ENCODE results near the gene ZG16B.

Gene ZG16B

DNA sequence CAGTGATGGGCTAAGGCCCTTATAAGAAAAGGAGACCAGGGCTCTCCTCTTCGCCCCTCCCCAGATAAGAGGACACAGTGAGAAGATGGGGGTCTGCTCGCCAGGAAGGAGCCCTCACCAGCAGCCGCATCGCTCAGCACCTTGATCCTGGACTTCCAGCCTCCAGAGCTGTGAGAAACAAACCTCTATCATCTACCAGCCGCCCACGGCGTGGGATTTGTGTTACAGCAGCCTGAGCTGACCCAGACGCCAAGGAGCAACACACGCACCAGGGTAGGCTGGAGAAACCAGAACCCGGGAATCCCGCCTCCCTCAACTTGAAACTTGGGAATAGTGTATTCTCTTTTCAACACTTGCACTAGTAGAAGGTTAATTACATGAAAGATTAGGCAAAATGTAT is 4.2 kb upstream of the ZG16B start:
- no peak for DNase-seq

- DNase-seq = no peak
Measured at GRCh38 chr16:2826591-2827373, 3.3 kb upstream of the ZG16B start.

- no peak for DNase-seq
Measured at GRCh38 chr16:2827374-2827791, 2.7 kb upstream of the ZG16B start.

GRCh38 chr16:2827831-2828520 is 2.1 kb upstream of the ZG16B start:
- no peak for DNase-seq

DNA sequence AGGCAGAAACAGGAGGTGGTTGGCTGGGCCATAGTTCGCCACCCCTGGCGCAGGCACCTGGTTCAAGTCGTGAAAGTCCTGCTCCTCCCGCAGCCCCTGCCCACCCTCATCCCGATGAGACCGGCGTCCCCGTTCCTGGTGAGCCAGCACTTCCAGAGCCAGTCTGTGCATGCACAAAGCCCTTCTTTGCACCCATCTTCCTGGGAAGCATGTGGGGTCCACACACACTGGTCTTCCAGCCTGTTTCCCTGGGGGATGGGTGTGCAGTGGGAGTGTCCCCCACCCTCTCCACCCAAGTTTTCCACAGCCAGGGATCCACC is 1.6 kb upstream of the ZG16B start:
- DNase-seq = no peak

- DNase-seq = no peak
Measured at GRCh38 chr16:2828876-2829430, 1.1 kb upstream of the ZG16B start.

DNA sequence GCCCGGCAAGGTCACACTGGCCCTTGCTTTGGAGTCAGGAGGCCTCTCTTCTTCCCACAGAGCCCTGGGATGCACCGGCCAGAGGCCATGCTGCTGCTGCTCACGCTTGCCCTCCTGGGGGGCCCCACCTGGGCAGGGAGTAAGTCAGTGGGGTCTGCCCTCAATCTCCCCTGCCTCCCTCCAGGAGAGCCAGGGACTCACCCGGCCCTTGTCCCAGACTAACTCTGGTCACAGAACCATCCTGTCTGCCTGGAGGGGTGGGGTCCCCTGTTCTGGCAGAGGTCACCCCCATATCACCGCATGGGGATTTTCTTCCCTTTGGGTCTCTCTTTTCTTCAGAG is 222 bp downstream of the ZG16B start:
- no peak for DNase-seq

DNA sequence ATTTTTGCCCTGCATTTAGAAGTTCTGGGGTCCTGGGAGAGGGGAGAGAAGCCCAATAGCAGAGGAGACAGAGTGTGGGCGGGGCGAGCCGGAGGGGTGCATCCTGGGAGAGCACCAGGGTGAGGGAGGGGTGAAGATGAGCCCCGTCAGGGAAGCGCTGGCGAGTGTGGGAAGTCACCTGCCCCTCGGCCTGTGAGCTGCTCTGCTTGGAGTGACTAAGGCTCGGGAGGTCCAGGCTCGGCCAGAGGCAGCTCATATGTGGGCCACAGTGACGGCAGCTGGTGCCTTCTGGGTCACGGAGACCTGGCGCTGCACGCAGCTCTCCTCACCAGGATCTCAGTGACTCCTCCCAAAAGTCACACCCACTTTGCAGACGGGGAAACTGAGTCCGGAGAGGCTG is 1.1 kb downstream of the ZG16B start:
- no peak for DNase-seq

GRCh38 chr16:2833776-2834175 is 3.7 kb downstream of the ZG16B start:
- DNase-seq = no peak

DNA sequence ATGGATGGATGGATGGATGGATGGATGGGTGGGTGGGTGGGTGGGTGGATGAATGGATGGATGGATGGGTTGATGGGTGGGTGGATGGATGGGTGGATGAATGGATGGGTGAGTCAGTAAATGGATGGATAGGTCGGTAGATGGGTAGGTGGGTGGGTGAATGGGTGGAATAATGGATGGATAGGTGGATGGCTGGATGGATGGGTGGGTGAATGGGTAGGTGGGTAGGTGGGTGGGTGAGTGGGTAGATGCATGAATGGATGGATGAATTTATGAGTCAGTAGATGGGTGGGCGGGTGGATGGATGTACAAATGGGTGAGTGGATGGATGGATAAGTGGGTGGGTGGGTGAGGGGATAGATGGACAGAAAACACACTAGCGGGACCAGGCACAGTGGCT is 4.9 kb downstream of the ZG16B start:
- no peak for DNase-seq

GRCh38 chr16:2835638-2836493 is 5.8 kb downstream of the ZG16B start:
- DNase-seq = no peak

- DNase-seq = no peak
Measured at GRCh38 chr16:2836646-2837508, 6.8 kb downstream of the ZG16B start.

DNA sequence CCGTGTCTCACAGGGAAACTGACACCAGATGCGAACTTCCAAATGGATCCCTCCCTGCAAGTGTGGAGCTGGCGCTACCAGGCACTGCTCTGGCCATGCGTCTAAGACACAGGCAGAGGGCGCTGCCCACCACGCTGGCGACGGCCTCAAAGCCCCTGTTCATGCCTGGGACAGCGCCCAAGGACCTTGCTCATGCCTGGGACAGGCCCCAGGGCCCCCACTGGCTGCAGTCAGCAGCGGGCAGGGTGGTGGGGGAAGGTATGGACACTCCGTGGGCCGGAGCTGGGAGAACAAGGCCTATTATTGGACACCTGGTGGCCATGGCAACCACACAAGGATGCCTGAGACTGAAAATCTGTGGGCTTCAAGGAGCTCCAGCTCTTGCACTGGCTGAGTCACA is 8.8 kb downstream of the ZG16B start:
- peak; percentile 83 for DNase-seq

DNA sequence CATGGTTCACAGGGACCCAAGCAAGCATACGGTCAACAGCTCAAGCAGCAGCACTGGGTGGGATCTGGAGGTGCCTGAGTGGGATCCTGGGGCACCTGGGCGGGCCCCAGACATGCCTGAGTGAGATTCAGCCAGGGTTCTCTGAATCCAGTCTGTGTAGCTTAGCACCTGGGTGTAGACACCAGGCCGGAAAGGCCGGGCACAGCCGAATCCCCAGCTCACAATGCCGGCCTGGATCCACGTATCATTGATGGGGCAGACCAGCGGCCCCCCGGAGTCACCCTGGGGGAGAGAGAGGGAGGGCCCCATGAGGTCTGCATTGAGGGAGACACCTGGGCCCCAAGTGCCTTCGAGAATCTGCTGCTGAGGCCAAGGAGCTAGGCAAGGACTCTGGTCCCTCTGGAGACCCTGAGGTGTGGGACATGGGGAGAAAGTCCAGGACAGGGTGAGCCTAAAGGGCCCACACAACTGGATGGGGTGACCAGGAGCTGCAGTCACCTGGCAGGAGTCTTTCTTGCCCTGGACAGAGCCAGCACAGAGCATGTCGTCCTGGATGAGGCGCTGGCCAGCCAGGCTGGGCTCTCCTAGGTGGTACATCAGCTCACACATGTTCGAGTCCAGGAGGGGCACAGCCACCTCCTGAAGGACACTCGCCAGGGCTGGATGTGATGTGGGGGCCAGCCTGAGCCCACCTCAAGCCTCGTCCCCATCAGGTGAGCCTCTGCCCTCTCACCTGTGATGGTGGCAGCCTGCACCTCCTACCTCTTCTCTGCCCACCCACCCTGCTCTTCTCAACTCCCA is 9.7 kb downstream of the ZG16B start:
- no peak for DNase-seq

DNA sequence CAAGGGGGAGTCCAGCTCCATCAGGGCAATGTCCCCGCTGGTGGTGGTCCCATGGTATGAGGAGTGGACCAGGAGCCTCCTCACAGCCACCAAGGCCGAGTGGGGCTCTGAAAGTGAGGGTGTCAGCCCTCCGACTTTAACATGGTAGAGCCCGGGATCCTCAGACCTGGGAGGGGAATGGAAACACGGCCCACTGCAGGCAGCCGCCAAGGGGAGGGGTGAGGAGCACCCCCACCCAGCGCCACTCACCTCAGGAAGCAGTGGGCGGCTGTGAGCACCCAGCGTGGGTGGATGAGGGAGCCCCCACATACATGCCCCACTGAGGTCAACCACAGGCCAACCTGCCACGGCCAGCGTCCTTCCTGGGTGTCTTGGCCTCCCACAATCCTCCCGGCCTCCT is 10.8 kb downstream of the ZG16B start:
- DNase-seq = no peak

GRCh38 chr16:2841606-2842339 is 11.7 kb downstream of the ZG16B start:
- no peak for DNase-seq

GRCh38 chr16:2842340-2843000 is 12.4 kb downstream of the ZG16B start:
- DNase-seq = peak; percentile 87

DNA sequence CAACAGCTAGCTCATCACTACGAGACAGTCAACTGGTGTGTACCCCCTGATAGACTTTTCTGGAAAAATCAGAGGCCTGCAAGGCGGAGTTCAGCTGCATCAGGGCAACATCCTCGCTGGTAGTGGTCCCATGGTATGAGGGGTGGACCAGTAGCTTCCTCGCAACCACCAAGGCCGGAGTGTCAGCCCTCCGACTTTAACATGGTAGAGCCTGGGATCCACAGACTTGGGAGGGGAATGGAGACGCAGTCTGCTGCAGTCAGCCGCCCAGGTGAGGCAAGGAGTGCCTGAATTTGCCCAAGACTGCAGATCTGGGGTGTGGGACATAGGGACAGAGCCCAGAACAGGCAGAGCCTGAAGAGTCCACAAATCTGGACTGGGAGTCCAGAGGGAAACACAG is 13.4 kb downstream of the ZG16B start:
- no peak for DNase-seq

DNA sequence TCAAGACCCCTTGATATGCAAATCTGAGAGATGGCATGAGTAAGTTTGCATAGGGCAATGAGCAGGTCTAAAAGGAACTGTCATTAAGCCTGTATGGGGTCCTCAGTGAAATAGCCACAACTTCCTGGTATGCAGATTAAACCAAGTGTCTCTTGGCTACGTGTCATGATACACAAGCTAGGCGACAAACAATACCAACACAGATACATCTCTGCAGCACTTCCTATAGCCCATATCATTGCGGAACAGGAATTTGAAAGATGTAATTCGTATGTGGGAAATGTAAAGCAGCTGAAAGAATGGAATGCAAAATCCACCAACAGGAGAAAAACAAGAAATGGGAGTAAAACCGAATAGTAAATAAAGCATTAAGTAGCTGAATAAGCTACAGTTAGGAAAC is 15.0 kb downstream of the ZG16B start:
- DNase-seq = no peak

DNA sequence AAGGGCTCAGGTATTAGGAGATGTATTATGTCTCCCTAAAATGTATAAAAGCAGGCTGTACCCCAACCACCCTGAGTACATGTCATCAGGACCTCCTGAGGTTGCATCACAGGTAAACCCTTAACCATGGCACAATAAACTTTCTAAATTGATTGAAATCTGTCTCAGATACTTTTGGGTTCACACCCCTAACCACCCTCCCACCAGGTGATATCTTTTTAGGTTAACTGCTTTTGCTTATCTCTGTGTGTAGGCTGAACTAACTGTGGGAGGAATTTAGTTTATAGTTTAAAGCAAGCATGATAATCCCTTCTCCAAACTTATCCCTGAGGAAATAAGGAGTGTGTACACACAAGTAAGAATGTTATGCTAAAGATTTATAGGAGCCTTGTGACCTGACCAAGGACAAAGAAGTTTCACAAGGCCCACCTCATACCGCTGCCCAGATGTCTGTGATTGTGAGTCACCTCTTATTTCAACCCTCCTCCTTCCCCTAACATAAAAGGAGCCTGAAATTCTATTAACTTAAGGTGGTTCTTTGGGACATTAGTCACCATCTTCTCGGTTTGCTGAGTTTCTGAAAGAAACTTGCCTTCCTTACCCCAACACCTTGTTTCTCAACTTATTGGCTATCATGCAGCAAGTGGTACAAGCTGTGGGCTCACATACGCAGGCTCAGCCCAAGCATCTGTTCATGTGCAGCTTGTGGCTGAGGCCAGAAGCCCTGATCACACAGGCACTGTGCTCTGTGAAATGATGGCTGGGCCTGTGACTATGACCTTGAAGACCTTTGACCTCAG is 16.6 kb downstream of the ZG16B start:
- DNase-seq = no peak
